H9 (cell line): ENCODE results near the gene STC2. TPM values are rescaled to one million over a fixed set of nuclear protein-coding genes. Genes with fewer than 3 reads are reported as not detected.

Source experiments
- DNase-seq: peaks from one replicate; pipeline ENCODE4 v3.0.0-alpha.2; 2017
- H2AFZ ChIP-seq: one replicate; pipeline ENCODE4 v1.6.1; 2013; ENCODE audit warnings: mild to moderate bottlenecking, low read length, control low read depth, moderate library complexity
- H2AK5ac ChIP-seq: 2 replicates; pipeline ENCODE4 v1.6.1; 2013; ENCODE audit warnings: low read length, control low read depth, mixed read lengths; ENCODE audit not compliant: insufficient read length
- H2BK120ac ChIP-seq: one replicate; pipeline ENCODE4 v1.6.1; 2013; ENCODE audit warnings: low read depth, mild to moderate bottlenecking, low read length, control low read depth, inconsistent platforms; ENCODE audit not compliant: poor library complexity, severe bottlenecking
- H2BK12ac ChIP-seq: 2 replicates; pipeline ENCODE4 v1.6.1; 2013; ENCODE audit warnings: low read length, control low read depth, mixed read lengths, low read depth; ENCODE audit not compliant: insufficient read length
- H2BK15ac ChIP-seq: 2 replicates; pipeline ENCODE4 v1.6.1; 2013; ENCODE audit warnings: low read depth, low read length, control low read depth
- H2BK20ac ChIP-seq: one replicate; pipeline ENCODE4 v1.6.1; 2013; ENCODE audit warnings: low read depth, mild to moderate bottlenecking, low read length, control low read depth, inconsistent platforms; ENCODE audit not compliant: poor library complexity, severe bottlenecking
- H2BK5ac ChIP-seq: 2 replicates; pipeline ENCODE4 v1.6.1; 2013; ENCODE audit warnings: low read length, control low read depth, mixed read lengths; ENCODE audit not compliant: insufficient read length
- H3K14ac ChIP-seq: 2 replicates; pipeline ENCODE4 v1.6.1; 2013; ENCODE audit warnings: low read length, control low read depth; ENCODE audit not compliant: insufficient read depth
- H3K18ac ChIP-seq: 2 replicates; pipeline ENCODE4 v1.6.1; 2013; ENCODE audit warnings: low read depth, mild to moderate bottlenecking, mixed read lengths, low read length, control low read depth; ENCODE audit not compliant: insufficient read length
- H3K23ac ChIP-seq: 2 replicates; pipeline ENCODE4 v1.6.1; 2013; ENCODE audit warnings: low read length, control low read depth, mixed read lengths, low read depth; ENCODE audit not compliant: insufficient read length
- H3K23me2 ChIP-seq: 2 replicates; pipeline ENCODE4 v1.6.1; 2013; ENCODE audit warnings: low read depth, mild to moderate bottlenecking, mixed read lengths, low read length, control low read depth; ENCODE audit not compliant: insufficient read length, poor library complexity, severe bottlenecking
- H3K27ac ChIP-seq: 2 replicates; pipeline ENCODE4 v1.5.1; 2013; ENCODE audit warnings: low read length, control low read depth, mixed read lengths, low read depth; ENCODE audit not compliant: insufficient read length
- H3K27me3 ChIP-seq: 2 replicates; pipeline ENCODE4 v1.6.1; 2013; ENCODE audit warnings: low read length, control low read depth, inconsistent platforms; ENCODE audit not compliant: insufficient read depth
- H3K4ac ChIP-seq: 2 replicates; pipeline ENCODE4 v1.6.1; 2013; ENCODE audit warnings: low read depth, mild to moderate bottlenecking, control low read depth, inconsistent platforms, low read length, moderate library complexity
- H3K4me1 ChIP-seq: 2 replicates; pipeline ENCODE4 v1.6.1; 2013; ENCODE audit warnings: low read length, control low read depth, inconsistent platforms; ENCODE audit not compliant: insufficient read depth
- H3K4me2 ChIP-seq: 2 replicates; pipeline ENCODE4 v1.6.1; 2013; ENCODE audit warnings: low read length, control low read depth, mixed read lengths; ENCODE audit not compliant: insufficient read length, insufficient read depth
- H3K56ac ChIP-seq: 2 replicates; pipeline ENCODE4 v1.6.1; 2013; ENCODE audit warnings: low read depth, mild to moderate bottlenecking, mixed read lengths, low read length, control low read depth; ENCODE audit not compliant: insufficient read length
- H3K79me1 ChIP-seq: 2 replicates; pipeline ENCODE4 v1.6.1; 2013; ENCODE audit warnings: low read depth, mild to moderate bottlenecking, moderate library complexity, low read length, control low read depth, inconsistent platforms; ENCODE audit not compliant: insufficient read depth, poor library complexity, severe bottlenecking
- H3K79me2 ChIP-seq: 2 replicates; pipeline ENCODE4 v1.6.1; 2013; ENCODE audit warnings: low read length, control low read depth, inconsistent platforms; ENCODE audit not compliant: insufficient read depth
- H3K9ac ChIP-seq: 2 replicates; pipeline ENCODE4 v1.6.1; 2013; ENCODE audit warnings: low read length, control low read depth, mixed read lengths; ENCODE audit not compliant: insufficient read length; ENCODE audit errors: extremely low read depth
- H3K9me3 ChIP-seq: one replicate; pipeline ENCODE4 v1.6.1; 2013; ENCODE audit warnings: low read depth, low read length, inconsistent platforms; ENCODE audit not compliant: control insufficient read depth
- H3T11ph ChIP-seq: one replicate; pipeline ENCODE4 v1.6.1; 2013; ENCODE audit warnings: mild to moderate bottlenecking, low read length, control low read depth, inconsistent platforms
- H4K20me1 ChIP-seq: one replicate; pipeline ENCODE4 v1.6.1; 2013; ENCODE audit not compliant: control insufficient read depth, insufficient read length, insufficient read depth
- H4K5ac ChIP-seq: 2 replicates; pipeline ENCODE4 v1.6.1; 2013; ENCODE audit warnings: low read depth, mild to moderate bottlenecking, mixed read lengths, low read length, control low read depth; ENCODE audit not compliant: insufficient read length
- H4K8ac ChIP-seq: replicated peaks from 2 replicates; pipeline ENCODE4 v1.6.1; 2013; ENCODE audit warnings: low read length, control low read depth, mixed read lengths, low read depth; ENCODE audit not compliant: insufficient read length
- H4K91ac ChIP-seq: 2 replicates; pipeline ENCODE4 v1.6.1; 2013; ENCODE audit warnings: low read depth, mild to moderate bottlenecking, moderate library complexity, mixed read lengths, low read length, control low read depth; ENCODE audit not compliant: insufficient read length
- H3K27ac Mint-ChIP-seq, 3 experiments: 2 replicates in 2 of 3; 3 replicates in 1 of 3; pipeline ENCODE4 v1.8.0; 2020 to 2021; ENCODE audit warnings: mixed read lengths in 3 of 3, mild to moderate bottlenecking in 1 of 3, moderate library complexity in 1 of 3
- H3K27me3 Mint-ChIP-seq: 2 replicates; pipeline ENCODE4 v1.8.0; 2021; ENCODE audit warnings: low read depth, mild to moderate bottlenecking, moderate library complexity, mixed read lengths
- H3K36me3 Mint-ChIP-seq, 3 experiments: 2 replicates in 2 of 3; 3 replicates in 1 of 3; pipeline ENCODE4 v1.8.0; 2020 to 2021; ENCODE audit warnings: low read depth in 3 of 3, mixed read lengths in 3 of 3; ENCODE audit not compliant: insufficient read depth in 1 of 3
- H3K4me1 Mint-ChIP-seq, 2 experiments: 2 replicates each; pipeline ENCODE4 v1.8.0; 2020; ENCODE audit warnings: mixed read lengths in 2 of 2
- H3K4me3 Mint-ChIP-seq, 2 experiments: 2 replicates in 1 of 2; 3 replicates in 1 of 2; pipeline ENCODE4 v1.8.0; 2020 to 2021; ENCODE audit warnings: mild to moderate bottlenecking in 2 of 2, mixed read lengths in 2 of 2, moderate library complexity in 1 of 2
- H3K9me3 Mint-ChIP-seq, 2 experiments: 2 replicates in 1 of 2; 3 replicates in 1 of 2; pipeline ENCODE4 v1.8.0; 2020; ENCODE audit warnings: mild to moderate bottlenecking in 2 of 2, mixed read lengths in 2 of 2, moderate library complexity in 1 of 2
- WGBS: extraction: QIAGEN DNeasy Blood & Tissue Kit; methylation state at CpG from one replicate; pipeline ENCODE4 v1.1.7; 2013; ENCODE audit warnings: missing lambda C conversion rate, low lambda C conversion rate, mixed read lengths; ENCODE audit not compliant: insufficient read length; ENCODE audit errors: extremely low coverage; 5-methylcytosine and 5-hydroxymethylcytosine counted together
- total RNA-seq: library from RNA; stranded (reverse); gene quantifications from 2 replicates; pipeline ENCODE4 v1.2.1, GENCODE V29; 2021
- TF ChIP-seq, protein P1 (sequence below): fragments of 200-600 bp; sonication (generic); conservative IDR thresholded peaks from 3 replicates; pipeline ENCODE4 v1.8.0; 2021; ENCODE audit warnings: antibody characterized with exemption, mild to moderate bottlenecking

Gene STC2
- total RNA-seq, 1 experiment from 2014 or later: 77.7 TPM

DNA sequence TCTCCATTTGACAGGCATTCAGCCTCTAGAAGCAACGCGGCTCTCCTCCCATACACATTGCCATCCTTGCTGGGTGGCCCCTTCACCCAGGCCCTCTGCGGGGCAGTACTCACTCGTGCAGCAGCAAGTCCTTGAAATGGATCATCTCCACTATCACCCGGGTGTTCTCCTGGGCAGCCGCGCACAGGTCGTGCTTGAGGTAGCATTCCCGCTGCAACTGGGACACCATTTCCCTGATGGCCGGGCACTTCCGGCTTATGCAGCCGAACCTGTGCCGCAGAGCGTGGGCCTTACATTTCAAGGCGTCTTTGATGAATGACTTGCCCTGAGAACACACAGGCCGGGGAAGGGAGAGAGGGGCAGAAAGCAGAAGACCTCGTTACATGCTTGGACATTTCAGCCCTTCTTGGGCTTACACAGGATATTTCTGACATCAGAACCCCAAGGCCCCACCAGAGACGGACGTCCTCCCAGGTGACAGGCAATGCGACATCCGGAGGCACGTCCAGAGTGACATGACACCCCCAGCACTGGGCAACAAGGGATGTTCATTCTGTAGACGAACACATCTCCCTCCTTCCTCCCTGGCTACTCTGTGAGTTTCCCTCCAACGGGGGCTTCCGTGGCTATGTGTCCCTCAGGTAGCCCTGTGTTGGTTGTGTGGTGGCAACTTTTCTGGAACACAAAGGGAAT is 5.0 kb downstream of the STC2 start:
- H3T11ph ChIP-seq: no peak overlapping the region
- DNase-seq: no peak
- no peak overlapping the region for H2BK15ac ChIP-seq
- Mint-ChIP-seq H3K36me3 (peaks cover 67 to 92% (median 85%) of the 10 kb centered on the region in 3 experiments; a peak in 6 of 7 replicates), H3K27ac (no peak overlapping the region; a peak in 1 of 7 replicates), H3K4me3 (no peak overlapping the region), H3K9me3 (no peaks in the 10 kb centered on the region; a peak in 1 of 5 replicates), H3K4me1 (peaks cover 29 to 33% of the 10 kb centered on the region in 2 experiments), H3K27me3 (peaks cover 12% of the 10 kb centered on the region)
- H3K4me1 ChIP-seq: no peaks in the 10 kb centered on the region
- H3K79me2 ChIP-seq: peaks cover 8% of the 10 kb centered on the region; the same call in 1 of the 2 replicates
- TF ChIP-seq, protein P1, sequence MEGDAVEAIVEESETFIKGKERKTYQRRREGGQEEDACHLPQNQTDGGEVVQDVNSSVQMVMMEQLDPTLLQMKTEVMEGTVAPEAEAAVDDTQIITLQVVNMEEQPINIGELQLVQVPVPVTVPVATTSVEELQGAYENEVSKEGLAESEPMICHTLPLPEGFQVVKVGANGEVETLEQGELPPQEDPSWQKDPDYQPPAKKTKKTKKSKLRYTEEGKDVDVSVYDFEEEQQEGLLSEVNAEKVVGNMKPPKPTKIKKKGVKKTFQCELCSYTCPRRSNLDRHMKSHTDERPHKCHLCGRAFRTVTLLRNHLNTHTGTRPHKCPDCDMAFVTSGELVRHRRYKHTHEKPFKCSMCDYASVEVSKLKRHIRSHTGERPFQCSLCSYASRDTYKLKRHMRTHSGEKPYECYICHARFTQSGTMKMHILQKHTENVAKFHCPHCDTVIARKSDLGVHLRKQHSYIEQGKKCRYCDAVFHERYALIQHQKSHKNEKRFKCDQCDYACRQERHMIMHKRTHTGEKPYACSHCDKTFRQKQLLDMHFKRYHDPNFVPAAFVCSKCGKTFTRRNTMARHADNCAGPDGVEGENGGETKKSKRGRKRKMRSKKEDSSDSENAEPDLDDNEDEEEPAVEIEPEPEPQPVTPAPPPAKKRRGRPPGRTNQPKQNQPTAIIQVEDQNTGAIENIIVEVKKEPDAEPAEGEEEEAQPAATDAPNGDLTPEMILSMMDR: no peak
- no peak overlapping the region for H3K4me2 ChIP-seq
- H3K14ac ChIP-seq: no peak overlapping the region
- no peaks in the 10 kb centered on the region for H4K20me1 ChIP-seq
- H4K5ac ChIP-seq: no peak overlapping the region
- H4K91ac ChIP-seq: no peak overlapping the region
- no peak overlapping the region for H3K18ac ChIP-seq
- H3K23me2 ChIP-seq: peaks cover 10% of the 10 kb centered on the region
- H2AK5ac ChIP-seq: no peak overlapping the region
- H3K79me1 ChIP-seq: peaks cover 8% of the 10 kb centered on the region
- WGBS: no CpG with 5 or more reads among the region's 25 CpGs
- no peak overlapping the region for H2AFZ ChIP-seq
- H3K23ac ChIP-seq: no peak overlapping the region
- H3K27me3 ChIP-seq: no peaks in the 10 kb centered on the region
- H3K9me3 ChIP-seq: no peaks in the 10 kb centered on the region
- H4K8ac ChIP-seq: no peak overlapping the region
- H3K27ac ChIP-seq: no peak overlapping the region
- H2BK20ac ChIP-seq: no peak overlapping the region
- no peak overlapping the region for H3K9ac ChIP-seq
- no peak overlapping the region for H2BK120ac ChIP-seq
- H2BK5ac ChIP-seq: no peak overlapping the region
- no peak overlapping the region for H3K4ac ChIP-seq
- H3K56ac ChIP-seq: no peak overlapping the region
- no peak overlapping the region for H2BK12ac ChIP-seq
